Colon (tissue), 2 donors: ENCODE measurements around the gene FFAR1.

Experiments
- FAIRE-seq: peaks from 2 replicates; lab custom pipeline; 2012; peaks lifted over from hg19 to GRCh38; lab: Jason Lieb, UNC
- donor health status: control.
- donor health status: control.

The FFAR1 gene

GRCh38 chr19:35392742-35393715, 45.3 kb downstream of the FFAR1 start:
- no peak for FAIRE-seq

GRCh38 chr19:35395382-35396199, 47.9 kb downstream of the FFAR1 start:
- no peak for FAIRE-seq

GRCh38 chr19:35396240-35396885, 48.7 kb downstream of the FFAR1 start:
- no peak for FAIRE-seq

GRCh38 chr19:35397064-35397463, 49.4 kb downstream of the FFAR1 start:
- no peak for FAIRE-seq
